Tibial artery (tissue), 4 donors: Measurements from ENCODE around the gene KCNJ6.

Experiments
- DNase-seq, 2 donors: peaks; one replicate each; pipeline ENCODE4 v3.0.0-alpha.2; 2019
- H3K27ac ChIP-seq, 2 donors: fragments of 200-600 bp; sonication (generic) in 1 of 2; 1 replicate in 1 of 2; 2 replicates in 1 of 2; pipeline ENCODE4 v1.5.1; 2018 to 2019; ENCODE audit warnings: mild to moderate bottlenecking in 1 of 2
- H3K27me3 ChIP-seq, 2 donors: fragments of 200-600 bp; sonication (generic) in 1 of 2; one replicate each; pipeline versions ENCODE4 v1.5.1 to v1.6.0; 2016 to 2019
- H3K36me3 ChIP-seq, 3 donors: fragments of 200-600 bp; sonication (generic) in 2 of 3; one replicate each; pipeline ENCODE4 v1.5.1; 2016 to 2019; ENCODE audit warnings: mild to moderate bottlenecking in 2 of 3
- H3K4me1 ChIP-seq, 4 donors: fragments of 200-600 bp; sonication (generic) in 2 of 4; 1 replicate in 3 of 4; 2 replicates in 1 of 4; pipeline ENCODE4 v1.5.1; 2016 to 2019
- H3K4me3 ChIP-seq, 2 donors: fragments of 200-600 bp; sonication (generic) in 1 of 2; 1 replicate in 1 of 2; 2 replicates in 1 of 2; pipeline ENCODE4 v1.5.1; 2018 to 2019; ENCODE audit warnings: mild to moderate bottlenecking in 2 of 2
- H3K9me3 ChIP-seq, 3 donors: fragments of 200-600 bp; sonication (generic) in 1 of 3; one replicate each; pipeline ENCODE4 v1.5.1; 2016 to 2019
- CTCF ChIP-seq, 2 experiments: fragments of 200-600 bp in 1 of 2; fragments of 450-650 bp in 1 of 2; IDR thresholded peaks; one replicate each; pipeline ENCODE4 v1.5.1; 2017 to 2019; ENCODE audit warnings: antibody characterized with exemption in 2 of 2, mild to moderate bottlenecking in 1 of 2, moderate library complexity in 1 of 2
- intact Hi-C: fragments of 100-400 bp; cut with DNase I; formaldehyde crosslinking; loops from one replicate; pipeline ENCODE4 v1.15.0; 2023; ENCODE audit warnings: low total_unique reads

Gene KCNJ6

GRCh38 chr21:37799211-37800056, 116.8 kb downstream of the KCNJ6 start:
- H3K27me3 ChIP-seq = peaks cover 0 to 4% of the 10 kb centered on the region in 2 donors
- no peaks in the 10 kb centered on the region for H3K9me3 ChIP-seq
- intact Hi-C loops = no loop called here
- TF ChIP-seq CTCF (IDR thresholded peaks at IDR 0.05) = no peak
- H3K4me1 ChIP-seq = no peaks in the 10 kb centered on the region
- no peak overlapping the region for H3K4me3 ChIP-seq
- DNase-seq = no peak
- H3K36me3 ChIP-seq = no peaks in the 10 kb centered on the region
- no peak overlapping the region for H3K27ac ChIP-seq

DNA sequence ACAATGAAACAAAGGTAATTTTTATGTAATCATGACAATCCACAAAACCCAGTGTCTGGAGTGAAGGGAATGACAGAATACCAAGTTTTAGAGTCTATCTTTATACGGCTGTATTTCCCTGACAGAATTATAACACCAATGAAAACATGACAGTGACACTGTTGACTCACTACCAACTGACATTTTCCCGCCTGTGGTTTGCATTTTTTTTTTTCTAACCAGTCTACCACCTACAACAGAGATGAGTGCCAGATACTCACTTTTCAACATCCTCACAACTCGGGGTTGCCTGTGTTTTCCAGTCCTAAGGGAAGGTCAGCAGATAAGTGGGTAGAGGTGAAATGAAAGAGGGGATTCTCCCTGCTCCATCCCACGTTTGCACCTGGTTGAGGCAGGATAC, 118.9 kb downstream of the KCNJ6 start:
- H3K36me3 ChIP-seq = no peaks in the 10 kb centered on the region
- no peaks in the 10 kb centered on the region for H3K27me3 ChIP-seq
- H3K4me1 ChIP-seq = no peaks in the 10 kb centered on the region
- no peak overlapping the region for H3K27ac ChIP-seq
- TF ChIP-seq CTCF (IDR thresholded peaks at IDR 0.05) = no peak
- DNase-seq = no peak
- intact Hi-C loops = no loop called here
- H3K4me3 ChIP-seq = no peak overlapping the region
- no peaks in the 10 kb centered on the region for H3K9me3 ChIP-seq

GRCh38 chr21:37796011-37796410, 120.2 kb downstream of the KCNJ6 start:
- Histone ChIP-seq H3K36me3 (no peaks in the 10 kb centered on the region), H3K4me1 (peaks cover 0 to 13% (median 8%) of the 10 kb centered on the region in 4 donors), H3K27ac (no peak overlapping the region), H3K4me3 (no peak overlapping the region), H3K9me3 (no peaks in the 10 kb centered on the region), H3K27me3 (no peaks in the 10 kb centered on the region)
- no peak for TF ChIP-seq CTCF (IDR thresholded peaks at IDR 0.05)
- no peak for DNase-seq
- intact Hi-C loops = no loop called here

GRCh38 chr21:37793660-37794059, 122.6 kb downstream of the KCNJ6 start:
- Histone ChIP-seq H3K36me3 (no peaks in the 10 kb centered on the region), H3K9me3 (no peaks in the 10 kb centered on the region), H3K27ac (no peak overlapping the region), H3K4me3 (no peak overlapping the region), H3K4me1 (peaks cover 0 to 21% (median 12%) of the 10 kb centered on the region in 4 donors), H3K27me3 (no peaks in the 10 kb centered on the region)
- intact Hi-C loops = no loop called here
- TF ChIP-seq CTCF (IDR thresholded peaks at IDR 0.05) = no peak
- DNase-seq = no peak

DNA sequence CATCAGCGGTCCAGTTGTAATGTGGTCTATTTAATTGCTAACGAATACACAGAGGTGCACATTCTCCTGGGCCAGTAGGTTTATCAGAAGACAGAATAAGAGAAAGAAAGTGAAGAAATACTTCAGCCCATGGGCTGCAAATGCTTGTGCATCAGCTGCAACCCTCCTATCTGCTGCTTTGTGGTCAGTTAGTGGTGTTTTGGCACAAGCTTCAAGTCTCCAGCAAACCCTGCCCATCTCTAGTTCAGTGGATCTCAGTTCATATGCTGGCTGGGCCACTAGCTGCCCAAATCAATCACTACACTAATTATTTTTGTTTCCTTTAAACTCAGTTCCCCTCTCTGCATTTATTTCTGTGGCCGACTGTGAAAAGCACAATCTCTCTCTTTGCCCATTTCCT, 124.2 kb downstream of the KCNJ6 start:
- no peaks in the 10 kb centered on the region for H3K27me3 ChIP-seq
- H3K27ac ChIP-seq = no peak overlapping the region
- no peak for TF ChIP-seq CTCF (IDR thresholded peaks at IDR 0.05)
- no peak for DNase-seq
- H3K4me1 ChIP-seq = peaks cover 0 to 32% (median 15%) of the 10 kb centered on the region in 4 donors
- intact Hi-C loops = no loop called here
- H3K36me3 ChIP-seq = no peaks in the 10 kb centered on the region
- H3K4me3 ChIP-seq = no peak overlapping the region
- H3K9me3 ChIP-seq = no peaks in the 10 kb centered on the region
